Stimulated activated memory B cell treated with anti-CD40 and anti-IgM and Interleukin-4, amounts not matched to agents 10 μg/mL and 1 μg/mL and 100 μg/mL, for 72 hours (primary cell): ENCODE measurements around the gene RALBP1.

ENCODE experiments used
- ATAC-seq: fragments of 150-1000 bp; cut with Tn5 transposase; 2 replicates; pipeline ENCODE4 v1.10.0; 2021
- H3K27ac Mint-ChIP-seq: one replicate; pipeline ENCODE4 v1.8.0; 2022; ENCODE audit warnings: mild to moderate bottlenecking, mixed read lengths
- H3K27me3 Mint-ChIP-seq: one replicate; pipeline ENCODE4 v1.8.0; 2022; ENCODE audit warnings: mixed read lengths
- H3K36me3 Mint-ChIP-seq: one replicate; pipeline ENCODE4 v1.8.0; 2022; ENCODE audit warnings: mixed read lengths
- H3K4me1 Mint-ChIP-seq: one replicate; pipeline ENCODE4 v1.8.0; 2022; ENCODE audit warnings: mixed read lengths
- H3K4me3 Mint-ChIP-seq: one replicate; pipeline ENCODE4 v1.8.0; 2022; ENCODE audit warnings: mild to moderate bottlenecking, moderate library complexity, mixed read lengths
- H3K9me3 Mint-ChIP-seq: one replicate; pipeline ENCODE4 v1.8.0; 2022; ENCODE audit warnings: mixed read lengths

The RALBP1 gene

DNA sequence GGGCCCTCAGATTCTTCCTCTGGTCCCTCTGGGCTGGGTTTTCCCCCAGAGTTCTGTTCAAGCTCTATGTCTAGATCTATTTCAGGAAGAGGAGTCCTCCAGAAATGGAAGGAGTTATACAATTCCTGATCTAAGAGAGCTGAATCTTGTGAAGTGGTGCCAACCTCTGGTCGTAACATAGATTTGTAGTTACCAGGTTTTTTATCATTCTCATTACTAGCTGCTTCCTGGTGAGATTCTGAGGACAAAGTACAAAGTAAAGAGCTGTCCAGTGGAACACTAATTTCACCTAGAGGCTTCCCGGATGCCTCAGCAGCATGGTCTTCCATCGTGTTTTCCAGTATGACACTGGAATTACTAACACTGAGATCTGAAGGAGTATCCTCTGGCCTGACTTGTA is 94.9 kb downstream of the RALBP1 start:
- Mint-ChIP-seq H3K27me3 (no peaks in the 10 kb centered on the region), H3K9me3 (no peaks in the 10 kb centered on the region), H3K4me3 (no peak overlapping the region), H3K4me1 (no peaks in the 10 kb centered on the region), H3K27ac (no peak overlapping the region), H3K36me3 (peaks cover 34% of the 10 kb centered on the region)
- no peak for ATAC-seq

DNA sequence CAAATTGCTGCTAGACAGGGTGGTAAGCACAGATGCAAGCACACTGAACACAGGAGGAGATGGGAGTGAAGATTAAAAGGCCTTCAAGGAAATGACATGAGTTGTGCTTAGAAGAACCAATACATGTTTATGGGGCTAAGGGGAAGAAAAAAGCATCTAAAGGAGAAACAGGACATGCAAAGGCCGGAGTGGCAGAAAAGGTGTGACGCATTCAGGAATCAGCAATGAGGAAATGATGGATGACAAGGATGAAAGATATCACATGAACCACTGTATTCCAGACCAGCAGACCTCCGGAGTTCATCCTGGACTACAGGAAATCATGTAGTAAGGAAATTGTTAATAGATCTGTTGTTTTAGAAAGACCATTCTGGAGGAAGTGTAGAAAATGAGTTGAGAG is 96.2 kb downstream of the RALBP1 start:
- ATAC-seq, result no peak
- H3K27ac Mint-ChIP-seq, result no peak overlapping the region
- H3K9me3 Mint-ChIP-seq, result no peaks in the 10 kb centered on the region
- no peaks in the 10 kb centered on the region for H3K4me1 Mint-ChIP-seq
- no peaks in the 10 kb centered on the region for H3K27me3 Mint-ChIP-seq
- peaks cover 38% of the 10 kb centered on the region for H3K36me3 Mint-ChIP-seq
- H3K4me3 Mint-ChIP-seq, result no peak overlapping the region

DNA sequence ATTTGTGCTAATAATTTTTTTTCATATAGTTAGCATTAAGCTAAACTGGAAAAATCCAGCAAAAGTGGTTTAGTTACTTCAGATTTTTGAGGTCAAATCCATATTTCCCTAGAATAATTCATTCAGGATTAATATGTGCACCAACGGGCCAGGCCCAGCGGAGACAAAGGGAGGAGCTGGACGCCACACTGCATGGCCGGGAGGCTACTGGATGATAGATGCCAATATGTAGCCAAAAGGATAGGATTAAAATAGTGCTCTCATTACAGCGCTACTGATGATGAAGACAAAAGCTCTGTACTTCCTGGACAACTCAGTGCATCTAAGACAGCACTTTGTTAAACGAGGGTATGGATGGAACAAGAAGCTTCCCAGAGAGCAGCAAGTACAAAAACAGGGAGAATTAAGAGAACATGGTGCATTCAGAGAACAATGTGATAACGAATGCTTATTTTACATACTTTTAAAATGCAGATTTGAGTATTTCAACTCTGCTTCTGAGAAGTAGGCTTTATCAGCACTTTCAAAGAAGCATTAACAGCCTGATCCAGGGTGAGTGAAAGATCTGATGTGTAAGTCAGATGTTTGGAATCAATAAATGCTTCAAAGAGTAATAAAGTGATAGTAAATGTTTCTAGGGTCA is 99.3 kb downstream of the RALBP1 start:
- Mint-ChIP-seq H3K4me1 (no peaks in the 10 kb centered on the region), H3K4me3 (no peak overlapping the region), H3K9me3 (no peaks in the 10 kb centered on the region), H3K27ac (no peak overlapping the region), H3K27me3 (no peaks in the 10 kb centered on the region), H3K36me3 (peaks cover 42% of the 10 kb centered on the region)
- ATAC-seq, result no peak

DNA sequence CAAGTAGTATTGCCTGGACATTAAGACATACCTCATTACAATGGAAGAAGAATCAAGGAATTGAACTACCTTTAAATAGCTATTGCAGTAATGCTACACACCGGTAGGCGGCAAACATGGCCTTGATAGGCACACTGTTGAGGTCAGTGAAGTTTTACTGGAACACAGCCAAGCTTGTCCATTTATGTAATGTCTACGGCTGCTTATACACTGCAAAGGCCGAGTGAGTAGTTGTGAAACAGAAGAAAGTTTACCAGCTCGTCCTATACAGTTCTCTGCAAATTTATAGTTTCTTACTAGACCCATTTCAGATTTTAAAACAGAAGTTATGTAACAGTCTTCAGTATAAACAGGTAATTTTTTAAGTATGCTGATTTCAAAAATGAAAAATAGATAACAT is 100.2 kb downstream of the RALBP1 start:
- H3K9me3 Mint-ChIP-seq, result no peaks in the 10 kb centered on the region
- peaks cover 45% of the 10 kb centered on the region for H3K36me3 Mint-ChIP-seq
- no peaks in the 10 kb centered on the region for H3K27me3 Mint-ChIP-seq
- no peak overlapping the region for H3K27ac Mint-ChIP-seq
- ATAC-seq, result peak; percentile 27
- H3K4me1 Mint-ChIP-seq, result no peaks in the 10 kb centered on the region
- no peak overlapping the region for H3K4me3 Mint-ChIP-seq

DNA sequence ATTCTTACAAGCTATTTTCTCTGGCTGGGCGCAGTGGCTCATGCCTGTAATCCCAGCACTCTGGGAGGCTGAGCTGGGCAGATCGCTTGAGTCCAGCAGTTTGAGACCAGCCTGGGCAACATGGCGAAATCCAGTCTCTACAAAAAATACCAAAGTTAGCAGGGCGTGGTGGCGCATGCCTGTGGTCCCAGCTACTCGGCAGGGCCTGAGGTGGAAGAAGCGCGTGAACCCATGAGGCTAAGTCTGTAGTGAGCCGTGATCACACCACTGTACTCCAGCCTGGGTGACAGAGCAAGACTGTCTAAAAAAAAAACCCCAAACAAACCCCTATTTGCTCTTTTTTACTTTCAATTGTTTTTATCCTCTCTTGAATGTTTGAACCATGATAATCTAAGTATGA is 102.0 kb downstream of the RALBP1 start:
- no peaks in the 10 kb centered on the region for H3K4me1 Mint-ChIP-seq
- peaks cover 11% of the 10 kb centered on the region for H3K9me3 Mint-ChIP-seq
- no peaks in the 10 kb centered on the region for H3K27me3 Mint-ChIP-seq
- no peak overlapping the region for H3K4me3 Mint-ChIP-seq
- peaks cover 50% of the 10 kb centered on the region for H3K36me3 Mint-ChIP-seq
- no peak overlapping the region for H3K27ac Mint-ChIP-seq
- no peak for ATAC-seq

DNA sequence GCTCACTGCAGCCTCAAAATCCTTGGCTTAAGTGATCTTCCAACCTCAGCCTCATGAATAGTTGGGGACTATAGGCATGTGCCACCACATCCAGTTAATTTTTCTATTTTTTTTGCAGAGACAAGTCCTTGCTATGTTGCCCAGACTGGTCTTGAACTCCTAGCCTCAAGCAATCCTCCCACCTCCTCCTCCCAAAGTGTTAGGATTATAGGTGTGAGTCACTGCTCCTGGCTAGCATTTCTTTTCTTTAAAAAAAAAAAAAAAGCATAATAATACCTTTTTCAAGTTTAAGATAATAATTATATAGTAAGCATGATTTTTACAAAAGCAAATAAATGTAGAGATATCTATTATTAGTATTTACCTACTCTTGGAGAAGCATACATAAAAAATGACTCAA is 103.0 kb downstream of the RALBP1 start:
- Mint-ChIP-seq H3K36me3 (peaks cover 58% of the 10 kb centered on the region), H3K4me3 (no peak overlapping the region), H3K9me3 (peaks cover 14% of the 10 kb centered on the region), H3K27ac (no peak overlapping the region), H3K27me3 (no peaks in the 10 kb centered on the region), H3K4me1 (no peaks in the 10 kb centered on the region)
- no peak for ATAC-seq

DNA sequence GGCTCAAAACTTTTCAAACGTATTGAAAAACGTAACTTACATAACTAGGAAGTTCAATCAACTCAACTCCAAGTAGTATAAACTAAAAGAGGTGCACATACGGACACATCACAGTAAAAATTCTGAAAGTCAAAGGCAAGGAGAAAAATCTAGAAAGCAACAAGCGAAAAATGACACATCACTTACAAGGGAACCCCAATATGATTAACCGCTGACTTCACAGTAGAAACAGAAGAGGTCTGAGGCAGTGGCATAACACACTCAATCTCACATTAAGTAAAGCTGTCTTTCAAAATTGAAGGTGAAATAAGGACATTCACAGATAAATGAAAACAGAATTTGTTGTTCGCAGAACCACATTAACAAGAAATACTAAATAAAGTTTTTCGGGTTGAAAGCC is 106.4 kb downstream of the RALBP1 start:
- no peak for ATAC-seq
- no peak overlapping the region for H3K4me3 Mint-ChIP-seq
- no peaks in the 10 kb centered on the region for H3K4me1 Mint-ChIP-seq
- peaks cover 14% of the 10 kb centered on the region for H3K9me3 Mint-ChIP-seq
- H3K27me3 Mint-ChIP-seq, result no peaks in the 10 kb centered on the region
- no peak overlapping the region for H3K27ac Mint-ChIP-seq
- peaks cover 75% of the 10 kb centered on the region for H3K36me3 Mint-ChIP-seq

GRCh38 chr18:9586814-9587213 is 111.5 kb downstream of the RALBP1 start:
- peaks cover 8% of the 10 kb centered on the region for H3K9me3 Mint-ChIP-seq

More at GRCh38 chr18:9586814-9587213, 111.5 kb downstream of the RALBP1 start:
- no peak for ATAC-seq
- H3K27ac Mint-ChIP-seq, result no peak overlapping the region
- peaks cover 77% of the 10 kb centered on the region for H3K36me3 Mint-ChIP-seq
- H3K4me1 Mint-ChIP-seq, result no peaks in the 10 kb centered on the region
- no peaks in the 10 kb centered on the region for H3K27me3 Mint-ChIP-seq
- no peak overlapping the region for H3K4me3 Mint-ChIP-seq
